Type B pancreatic cell (in vitro differentiated cells): ENCODE measurements around the gene BARHL1. TPM values are rescaled to one million over a fixed set of nuclear protein-coding genes. Genes with fewer than 3 reads are reported as not detected.

Source experiments
- DNase-seq: peaks from one replicate; pipeline ENCODE4 v3.0.0; 2021; ENCODE audit warnings: mixed read lengths; ENCODE audit not compliant: unreplicated experiment; ENCODE audit errors: extremely low spot score
- H3K27ac Mint-ChIP-seq: 2 replicates; pipeline ENCODE4 v1.8.0; 2021; ENCODE audit warnings: mild to moderate bottlenecking, mixed read lengths
- H3K27me3 Mint-ChIP-seq: 2 replicates; pipeline ENCODE4 v1.8.0; 2021; ENCODE audit warnings: mixed read lengths
- H3K36me3 Mint-ChIP-seq: 2 replicates; pipeline ENCODE4 v1.8.0; 2021; ENCODE audit warnings: mixed read lengths
- H3K4me1 Mint-ChIP-seq: one replicate; pipeline ENCODE4 v1.8.0; 2021; ENCODE audit warnings: mixed read lengths; ENCODE audit not compliant: unreplicated experiment
- H3K4me3 Mint-ChIP-seq: 2 replicates; pipeline ENCODE4 v1.8.0; 2021; ENCODE audit warnings: mild to moderate bottlenecking, mixed read lengths
- H3K9me3 Mint-ChIP-seq: 2 replicates; pipeline ENCODE4 v1.8.0; 2021; ENCODE audit warnings: mixed read lengths
- total RNA-seq: library from RNA; stranded (reverse); gene quantifications from 2 replicates; pipeline ENCODE4 v1.2.1, GENCODE V29; 2021; ENCODE audit warnings: low replicate concordance
- TF ChIP-seq, protein P1 (sequence below): fragments of 200-600 bp; sonication (generic); conservative IDR thresholded peaks from 2 replicates; pipeline ENCODE4 v1.5.0; 2021; ENCODE audit warnings: antibody characterized with exemption, mild to moderate bottlenecking

BARHL1 gene
- total RNA-seq, 1 donor from 2014 or later: 0.14 TPM

GRCh38 chr9:132622159-132622558 lies 39.8 kb downstream of the BARHL1 start:
- peaks cover 28% of the 10 kb centered on the region for H3K36me3 Mint-ChIP-seq
- DNase-seq: no peak
- H3K4me1 Mint-ChIP-seq: no peaks in the 10 kb centered on the region
- H3K4me3 Mint-ChIP-seq: no peak overlapping the region
- TF ChIP-seq, protein P1, sequence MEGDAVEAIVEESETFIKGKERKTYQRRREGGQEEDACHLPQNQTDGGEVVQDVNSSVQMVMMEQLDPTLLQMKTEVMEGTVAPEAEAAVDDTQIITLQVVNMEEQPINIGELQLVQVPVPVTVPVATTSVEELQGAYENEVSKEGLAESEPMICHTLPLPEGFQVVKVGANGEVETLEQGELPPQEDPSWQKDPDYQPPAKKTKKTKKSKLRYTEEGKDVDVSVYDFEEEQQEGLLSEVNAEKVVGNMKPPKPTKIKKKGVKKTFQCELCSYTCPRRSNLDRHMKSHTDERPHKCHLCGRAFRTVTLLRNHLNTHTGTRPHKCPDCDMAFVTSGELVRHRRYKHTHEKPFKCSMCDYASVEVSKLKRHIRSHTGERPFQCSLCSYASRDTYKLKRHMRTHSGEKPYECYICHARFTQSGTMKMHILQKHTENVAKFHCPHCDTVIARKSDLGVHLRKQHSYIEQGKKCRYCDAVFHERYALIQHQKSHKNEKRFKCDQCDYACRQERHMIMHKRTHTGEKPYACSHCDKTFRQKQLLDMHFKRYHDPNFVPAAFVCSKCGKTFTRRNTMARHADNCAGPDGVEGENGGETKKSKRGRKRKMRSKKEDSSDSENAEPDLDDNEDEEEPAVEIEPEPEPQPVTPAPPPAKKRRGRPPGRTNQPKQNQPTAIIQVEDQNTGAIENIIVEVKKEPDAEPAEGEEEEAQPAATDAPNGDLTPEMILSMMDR: no peak
- H3K27ac Mint-ChIP-seq: no peak overlapping the region
- H3K9me3 Mint-ChIP-seq: no peaks in the 10 kb centered on the region
- H3K27me3 Mint-ChIP-seq: no peaks in the 10 kb centered on the region

DNA sequence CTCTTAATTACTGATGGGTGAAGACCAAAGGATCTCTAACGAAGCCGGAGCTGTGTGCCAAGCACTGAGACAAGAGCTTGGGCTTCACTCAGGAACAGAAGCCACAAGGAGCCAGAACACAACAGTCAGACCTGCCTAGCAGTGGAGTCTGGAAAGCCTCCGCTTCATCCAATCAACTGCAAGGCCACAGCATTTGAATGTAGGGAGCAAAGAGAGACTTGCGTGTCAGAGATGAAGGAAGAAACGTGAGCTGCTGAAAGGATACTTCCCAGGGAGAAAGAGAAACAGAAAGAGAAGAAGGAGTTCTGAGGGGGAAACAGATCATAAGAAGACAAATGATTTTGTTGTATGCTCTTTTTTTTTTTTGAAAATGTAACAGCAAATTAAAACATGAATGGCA lies 43.9 kb downstream of the BARHL1 start:
- Mint-ChIP-seq H3K36me3 (peaks cover 27% of the 10 kb centered on the region), H3K27ac (no peak overlapping the region), H3K4me3 (no peak overlapping the region), H3K27me3 (no peaks in the 10 kb centered on the region), H3K9me3 (no peaks in the 10 kb centered on the region), H3K4me1 (no peaks in the 10 kb centered on the region)
- TF ChIP-seq, protein P1: no peak
- no peak for DNase-seq

DNA sequence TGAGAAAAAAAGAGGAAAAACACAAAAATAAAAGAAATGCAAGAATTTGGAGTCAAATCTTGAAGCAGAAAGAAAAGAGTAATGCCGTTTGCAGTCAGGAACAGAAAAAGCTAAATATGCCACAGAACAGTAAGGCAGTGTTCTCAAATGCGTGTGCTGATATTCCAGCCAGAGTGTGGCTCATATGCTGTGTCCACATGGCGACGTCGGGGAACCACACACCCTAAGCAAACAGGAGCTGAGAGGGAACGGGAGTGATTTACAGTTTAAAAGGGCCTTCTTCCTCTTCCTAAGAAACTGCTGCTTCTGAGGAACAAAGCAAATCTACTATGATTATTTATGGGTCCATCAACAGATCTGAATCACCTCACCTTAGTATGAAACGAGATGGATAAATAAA lies 44.7 kb downstream of the BARHL1 start:
- Mint-ChIP-seq H3K9me3 (no peaks in the 10 kb centered on the region), H3K4me3 (no peak overlapping the region), H3K36me3 (peaks cover 27% of the 10 kb centered on the region), H3K27ac (no peak overlapping the region), H3K4me1 (no peaks in the 10 kb centered on the region), H3K27me3 (no peaks in the 10 kb centered on the region)
- DNase-seq: no peak
- TF ChIP-seq, protein P1: no peak

DNA sequence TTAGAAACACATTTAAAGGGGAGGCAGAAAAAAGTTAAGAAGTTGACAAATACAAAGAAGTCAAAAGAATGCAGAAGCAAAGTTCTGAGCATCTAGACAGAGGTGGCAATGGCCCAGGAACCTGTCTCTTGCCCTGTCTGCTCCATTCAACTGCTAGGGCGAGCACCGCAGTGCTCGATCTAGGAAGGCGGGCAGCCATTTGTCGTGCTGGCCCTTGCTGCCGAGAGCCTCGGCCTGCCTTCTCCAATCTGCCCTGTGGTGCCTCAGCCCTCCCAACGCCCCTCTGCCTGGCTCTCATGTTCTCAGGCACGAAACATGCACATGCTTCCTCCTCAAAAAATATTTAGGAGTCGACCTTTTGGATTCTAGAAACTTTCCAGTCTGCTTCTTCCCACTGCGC lies 45.2 kb downstream of the BARHL1 start:
- Mint-ChIP-seq H3K27me3 (no peaks in the 10 kb centered on the region), H3K36me3 (peaks cover 27% of the 10 kb centered on the region), H3K4me1 (no peaks in the 10 kb centered on the region), H3K4me3 (no peak overlapping the region), H3K9me3 (no peaks in the 10 kb centered on the region), H3K27ac (no peak overlapping the region)
- TF ChIP-seq, protein P1: no peak
- DNase-seq: no peak

DNA sequence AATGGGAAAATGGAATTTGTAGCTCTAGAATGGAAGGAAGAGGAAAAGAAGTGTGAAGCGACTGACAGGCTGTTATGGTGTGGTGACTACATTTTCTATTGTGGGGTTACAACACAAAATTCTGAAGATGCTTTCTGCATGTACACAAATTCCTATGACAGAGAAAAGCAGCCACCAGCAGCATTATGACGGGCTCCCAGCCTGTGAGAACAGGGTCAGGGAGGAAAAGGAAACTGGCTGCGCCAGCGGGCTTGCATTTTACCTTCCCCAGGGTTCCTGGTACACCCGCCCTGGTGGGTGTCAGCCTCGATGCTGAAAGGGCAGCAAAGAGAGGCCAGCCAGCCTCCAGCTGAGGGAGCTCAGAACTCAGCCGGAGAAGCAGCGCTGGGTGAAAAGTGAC lies 46.3 kb downstream of the BARHL1 start:
- peaks cover 31% of the 10 kb centered on the region for H3K36me3 Mint-ChIP-seq

More for the DNA sequence above, 46.3 kb downstream of the BARHL1 start:
- Mint-ChIP-seq H3K27me3 (no peaks in the 10 kb centered on the region), H3K27ac (no peak overlapping the region), H3K4me1 (no peaks in the 10 kb centered on the region), H3K4me3 (no peak overlapping the region), H3K9me3 (no peaks in the 10 kb centered on the region)
- TF ChIP-seq, protein P1: no peak
- no peak for DNase-seq
